HCT116 (cell line): Measurements from ENCODE around the gene MORF4L1.
"Not testable (repeated sequence)": the region's sequence is repeated elsewhere in the genome, so short reads cannot be mapped to it uniquely, and the experiment has no call there.

Source experiments
- CEBPB ChIP-seq: IDR thresholded peaks from 2 replicates; pipeline ENCODE4 v1.6.1; 2012; ENCODE audit warnings: low read depth
- CTCF ChIP-seq, 3 experiments: fragments of 200-600 bp in 1 of 3; sonication (generic) in 1 of 3; IDR thresholded peaks in 2 of 3; conservative IDR thresholded peaks in 1 of 3; 2 replicates each; pipeline ENCODE4 v1.5.1; 2012 to 2017; ENCODE audit warnings: low read depth in 2 of 3, low read length in 2 of 3, antibody characterized with exemption in 1 of 3, borderline replicate concordance in 1 of 3, control low read depth in 1 of 3, mild to moderate bottlenecking in 1 of 3, mixed read lengths in 1 of 3, mixed run types in 1 of 3, moderate library complexity in 1 of 3; ENCODE audit not compliant: insufficient read depth in 1 of 3
- EZH2 ChIP-seq: fragments of 200-600 bp; sonication (generic); IDR thresholded peaks from 2 replicates; pipeline ENCODE4 v1.6.1; 2017; ENCODE audit warnings: antibody characterized with exemption, mixed run types
- EZH2phosphoT487 ChIP-seq: fragments of 200-600 bp; IDR thresholded peaks from 2 replicates; pipeline ENCODE4 v1.6.1; 2018; ENCODE audit warnings: antibody characterized with exemption, borderline replicate concordance
- MAX ChIP-seq: IDR thresholded peaks from 2 replicates; pipeline ENCODE4 v1.6.1; 2012
- POLR2A ChIP-seq: IDR thresholded peaks from 2 replicates; pipeline ENCODE4 v1.7.0; 2011; ENCODE audit warnings: borderline replicate concordance; ENCODE audit not compliant: insufficient read depth, insufficient read length; ENCODE audit errors: extremely low read depth
- POLR2AphosphoS5 ChIP-seq: IDR thresholded peaks from 2 replicates; pipeline ENCODE4 v1.6.1; 2011; ENCODE audit warnings: mild to moderate bottlenecking, low read depth, low read length, moderate library complexity
- RAD21 ChIP-seq: IDR thresholded peaks from 2 replicates; pipeline ENCODE4 v1.6.1; 2012; ENCODE audit warnings: low read depth, mild to moderate bottlenecking
- TCF7L2 ChIP-seq: IDR thresholded peaks from 2 replicates; pipeline ENCODE4 v1.7.0; 2011; ENCODE audit warnings: borderline replicate concordance, inconsistent platforms; ENCODE audit not compliant: insufficient read depth, insufficient read length; ENCODE audit errors: extremely low read depth
- ZBTB33 ChIP-seq: IDR thresholded peaks from 2 replicates; pipeline ENCODE4 v1.6.1; 2011; ENCODE audit warnings: mild to moderate bottlenecking, low read length, moderate library complexity; ENCODE audit not compliant: insufficient replicate concordance; ENCODE audit errors: extremely low read depth
- ZFX ChIP-seq: fragments of 450-650 bp; IDR thresholded peaks from 2 replicates; pipeline ENCODE4 v1.6.1; 2017
- ZNF274 ChIP-seq: fragments of 200-500 bp; sonication (Bioruptor generic); IDR thresholded peaks from 2 replicates; pipeline ENCODE4 v1.6.1; 2014; ENCODE audit warnings: mild to moderate bottlenecking, low read depth, low read length, inconsistent platforms

GRCh38 chr15:78900819-78901533, 28.3 kb downstream of the MORF4L1 start:
- TF ChIP-seq TCF7L2; RAD21; POLR2AphosphoS5; POLR2A; CTCF (IDR thresholded peaks at IDR 0.05 in 2 of 3, conservative IDR thresholded peaks at IDR 0.05 in 1 of 3; ENCODE audit: borderline replicate concordance in 1 of 3, insufficient read depth in 1 of 3, low read depth in 2 of 3, low read length in 2 of 3); MAX; EZH2; EZH2phosphoT487; ZNF274; CEBPB; ZFX; ZBTB33: not testable (repeated sequence)
